ENCODE results near the gene ITIH3.

GRCh38 chr3:52809662-52810377 lies 15.2 kb downstream of the ITIH3 start:
- no peak for TF ChIP-seq CTCF (IDR thresholded peaks at IDR 0.05)
- no peak for TF ChIP-seq POLR2A (IDR thresholded peaks at IDR 0.05)
